Neuronal stem cell (in vitro differentiated cells): ENCODE measurements around the gene TMEFF1.

ENCODE experiments used
- DNase-seq: peaks from one replicate; pipeline ENCODE4 v3.0.0-alpha.2; 2013; ENCODE audit warnings: low spot score
- H2AFZ ChIP-seq: one replicate; pipeline ENCODE4 v1.6.1; 2013; ENCODE audit warnings: mild to moderate bottlenecking, low read length, inconsistent platforms
- H2AK5ac ChIP-seq: 2 replicates; pipeline ENCODE4 v1.6.1; 2013; ENCODE audit warnings: low read depth, mild to moderate bottlenecking, inconsistent platforms, low read length, moderate library complexity, mixed read lengths
- H2BK120ac ChIP-seq: 2 replicates; pipeline ENCODE4 v1.6.1; 2013; ENCODE audit warnings: low read depth, mild to moderate bottlenecking, inconsistent platforms, low read length, moderate library complexity, mixed read lengths
- H2BK12ac ChIP-seq: one replicate; pipeline ENCODE4 v1.6.1; 2013; ENCODE audit warnings: low read length, inconsistent platforms
- H2BK15ac ChIP-seq: 2 replicates; pipeline ENCODE4 v1.6.1; 2013; ENCODE audit warnings: mild to moderate bottlenecking, low read length, inconsistent platforms, mixed read lengths
- H2BK5ac ChIP-seq: one replicate; pipeline ENCODE4 v1.6.1; 2013; ENCODE audit warnings: inconsistent platforms, mild to moderate bottlenecking, low read length, moderate library complexity
- H3K14ac ChIP-seq: one replicate; pipeline ENCODE4 v1.6.1; 2013; ENCODE audit warnings: low read length, inconsistent platforms
- H3K18ac ChIP-seq: 2 replicates; pipeline ENCODE4 v1.6.1; 2013; ENCODE audit warnings: low read length, inconsistent platforms
- H3K23ac ChIP-seq: 2 replicates; pipeline ENCODE4 v1.6.1; 2013; ENCODE audit warnings: low read depth, mild to moderate bottlenecking, mixed read lengths, low read length, inconsistent platforms; ENCODE audit not compliant: poor library complexity
- H3K27ac ChIP-seq: replicated peaks from 3 replicates; pipeline ENCODE4 v1.5.1; 2013; ENCODE audit warnings: low read length, inconsistent platforms
- H3K27me3 ChIP-seq, 3 experiments: 2 replicates each; pipeline ENCODE4 v1.6.1; 2013; ENCODE audit warnings: low read length in 3 of 3, mild to moderate bottlenecking in 2 of 3, inconsistent platforms in 1 of 3, low read depth in 1 of 3, mixed read lengths in 1 of 3, moderate library complexity in 1 of 3; ENCODE audit not compliant: control insufficient read depth in 3 of 3, insufficient read depth in 3 of 3
- H3K36me3 ChIP-seq, 2 donors: replicated peaks in 1 of 2; 2 replicates each; pipeline ENCODE4 v1.6.1; 2013; ENCODE audit warnings: low read length in 2 of 2; ENCODE audit not compliant: control insufficient read depth in 2 of 2, insufficient read depth in 2 of 2
- H3K4ac ChIP-seq: 2 replicates; pipeline ENCODE4 v1.6.1; 2013; ENCODE audit warnings: inconsistent platforms, mild to moderate bottlenecking, low read length, moderate library complexity
- H3K4me1 ChIP-seq, 2 donors: 1 replicate in 1 of 2; 2 replicates in 1 of 2; pipeline ENCODE4 v1.6.1; 2013; ENCODE audit warnings: low read length in 2 of 2, low read depth in 1 of 2; ENCODE audit not compliant: control insufficient read depth in 2 of 2, insufficient read depth in 1 of 2
- H3K4me2 ChIP-seq: one replicate; pipeline ENCODE4 v1.6.1; 2013; ENCODE audit warnings: mild to moderate bottlenecking, low read length, inconsistent platforms; ENCODE audit not compliant: insufficient read depth, poor library complexity, severe bottlenecking
- H3K4me3 ChIP-seq, 2 donors: 2 replicates each; pipeline ENCODE4 v1.5.1; 2013; ENCODE audit warnings: low read length in 2 of 2, mild to moderate bottlenecking in 2 of 2, inconsistent platforms in 1 of 2, moderate library complexity in 1 of 2
- H3K79me1 ChIP-seq: one replicate; pipeline ENCODE4 v1.6.1; 2013; ENCODE audit warnings: low read depth, mild to moderate bottlenecking, inconsistent platforms, low read length, moderate library complexity
- H3K9ac ChIP-seq: one replicate; pipeline ENCODE4 v1.6.1; 2013; ENCODE audit warnings: mild to moderate bottlenecking, low read depth, low read length, inconsistent platforms; ENCODE audit not compliant: poor library complexity
- H3K9me3 ChIP-seq, 2 donors: replicated peaks in 1 of 2; 2 replicates each; pipeline versions ENCODE3 to v1.6.1; 2013; ENCODE audit warnings: low read length in 2 of 2, mild to moderate bottlenecking in 2 of 2, inconsistent platforms in 1 of 2, low read depth in 1 of 2, mixed read lengths in 1 of 2, moderate library complexity in 1 of 2; ENCODE audit not compliant: control insufficient read depth in 2 of 2, insufficient read depth in 1 of 2
- H4K8ac ChIP-seq: one replicate; pipeline ENCODE4 v1.6.1; 2013; ENCODE audit warnings: low read depth, mild to moderate bottlenecking, inconsistent platforms, low read length, moderate library complexity
- H4K91ac ChIP-seq: one replicate; pipeline ENCODE4 v1.6.1; 2013; ENCODE audit warnings: low read length, low read depth, mild to moderate bottlenecking, inconsistent platforms; ENCODE audit not compliant: poor library complexity
- WGBS, 2 donors: extraction: QIAGEN DNeasy Blood & Tissue Kit; methylation state at CpG; one replicate each; pipeline ENCODE4 v1.1.7; 2013; ENCODE audit warnings: missing lambda C conversion rate in 2 of 2, mixed read lengths in 1 of 2; ENCODE audit not compliant: insufficient read length in 2 of 2, insufficient replicate concordance in 1 of 2; ENCODE audit errors: extremely low coverage in 2 of 2; 5-methylcytosine and 5-hydroxymethylcytosine counted together

TMEFF1 gene

GRCh38 chr9:100449420-100449819 lies 23.5 kb upstream of the TMEFF1 start:
- no peak overlapping the region for H4K8ac ChIP-seq
- H2BK12ac ChIP-seq: no peak overlapping the region
- DNase-seq: no peak
- no peak overlapping the region for H2BK120ac ChIP-seq
- peaks cover 0 to 2% of the 10 kb centered on the region in 2 donors for H3K4me1 ChIP-seq
- H3K14ac ChIP-seq: no peak overlapping the region
- H3K27me3 ChIP-seq: peaks cover 0 to under 1% (median 0%) of the 10 kb centered on the region in 3 experiments
- H3K4me3 ChIP-seq: no peak overlapping the region
- peaks cover 0 to 25% of the 10 kb centered on the region in 2 donors for H3K9me3 ChIP-seq
- H3K79me1 ChIP-seq: peaks cover 2% of the 10 kb centered on the region
- no peak overlapping the region for H2AK5ac ChIP-seq
- H3K18ac ChIP-seq: no peak overlapping the region
- no peak overlapping the region for H4K91ac ChIP-seq
- H3K9ac ChIP-seq: no peak overlapping the region
- no peak overlapping the region for H3K27ac ChIP-seq
- H3K36me3 ChIP-seq: peaks cover 25 to 96% of the 10 kb centered on the region in 2 donors
- no peak overlapping the region for H3K23ac ChIP-seq
- H2BK15ac ChIP-seq: no peak overlapping the region
- H3K4ac ChIP-seq: no peak overlapping the region
- no peak overlapping the region for H3K4me2 ChIP-seq
- no peak overlapping the region for H2AFZ ChIP-seq
- WGBS, 2 donors: no CpG with 5 or more reads among the region's 2 CpGs
- H2BK5ac ChIP-seq: no peak overlapping the region

- Histone ChIP-seq H2AK5ac (no peak overlapping the region), H3K9ac (no peak overlapping the region), H3K4ac (no peak overlapping the region), H2BK120ac (no peak overlapping the region), H3K23ac (no peak overlapping the region), H3K36me3 (peaks cover 24 to 71% of the 10 kb centered on the region in 2 donors), H4K91ac (no peak overlapping the region), H3K4me1 (no peaks in the 10 kb centered on the region), H3K27ac (no peak overlapping the region), H3K27me3 (no peaks in the 10 kb centered on the region), H3K14ac (no peak overlapping the region), H3K4me3 (no peak overlapping the region), H3K4me2 (no peak overlapping the region), H2BK15ac (no peak overlapping the region), H3K9me3 (peaks cover 0 to 25% of the 10 kb centered on the region in 2 donors), H4K8ac (no peak overlapping the region), H3K18ac (no peak overlapping the region), H2BK5ac (no peak overlapping the region), H3K79me1 (no peaks in the 10 kb centered on the region), H2AFZ (no peak overlapping the region), H2BK12ac (no peak overlapping the region)
- no CpG with 5 or more reads among the region's 2 CpGs for WGBS, 2 donors
- DNase-seq: no peak
Measured at GRCh38 chr9:100452894-100453293, 20.1 kb upstream of the TMEFF1 start.

- Histone ChIP-seq H3K9ac (no peak overlapping the region), H3K4me3 (no peak overlapping the region), H2BK12ac (no peak overlapping the region), H3K36me3 (peaks cover 17 to 49% of the 10 kb centered on the region in 2 donors), H4K91ac (no peak overlapping the region), H3K27me3 (no peaks in the 10 kb centered on the region), H4K8ac (no peak overlapping the region), H3K14ac (no peak overlapping the region), H3K27ac (no peak overlapping the region), H2AK5ac (no peak overlapping the region), H3K4ac (no peak overlapping the region), H3K9me3 (peaks cover 0 to 25% of the 10 kb centered on the region in 2 donors), H3K23ac (no peak overlapping the region), H3K4me2 (no peak overlapping the region), H3K79me1 (no peaks in the 10 kb centered on the region), H2BK120ac (no peak overlapping the region), H2BK15ac (no peak overlapping the region), H2AFZ (no peak overlapping the region), H3K18ac (no peak overlapping the region), H2BK5ac (no peak overlapping the region), H3K4me1 (no peaks in the 10 kb centered on the region)
- no peak for DNase-seq
Measured at GRCh38 chr9:100455470-100455869, 17.5 kb upstream of the TMEFF1 start.

GRCh38 chr9:100457517-100457916 lies 15.4 kb upstream of the TMEFF1 start:
- no CpG with 5 or more reads among the region's 1 CpG for WGBS, 2 donors
- no peak for DNase-seq
- Histone ChIP-seq H3K36me3 (peaks cover 8 to 30% of the 10 kb centered on the region in 2 donors), H2BK5ac (no peak overlapping the region), H3K4me2 (no peak overlapping the region), H4K8ac (no peak overlapping the region), H3K9me3 (peaks cover 0 to 16% of the 10 kb centered on the region in 2 donors), H3K27me3 (no peaks in the 10 kb centered on the region), H3K9ac (no peak overlapping the region), H2BK15ac (no peak overlapping the region), H3K23ac (no peak overlapping the region), H3K4ac (no peak overlapping the region), H3K18ac (no peak overlapping the region), H2BK12ac (no peak overlapping the region), H3K27ac (no peak overlapping the region), H3K14ac (no peak overlapping the region), H3K4me3 (no peak overlapping the region), H2BK120ac (no peak overlapping the region), H2AK5ac (no peak overlapping the region), H2AFZ (no peak overlapping the region), H3K4me1 (no peaks in the 10 kb centered on the region), H4K91ac (no peak overlapping the region), H3K79me1 (no peaks in the 10 kb centered on the region)
